Stimulated activated CD4-positive, alpha-beta T cell treated with anti-CD3 and anti-CD28 coated beads, Interleukin-2, amount 100 ng/mL, for 4 hours (primary cell): Measurements from ENCODE around the gene SHISA7.
"Not testable (repeated sequence)": the region's sequence is repeated elsewhere in the genome, so short reads cannot be mapped to it uniquely, and the experiment has no call there.

ENCODE experiments used
- DNase-seq: peaks from one replicate; pipeline ENCODE4 v3.0.0-alpha.2; 2020; ENCODE audit warnings: low read depth

The SHISA7 gene

GRCh38 chr19:55446060-55446459 is 3.0 kb upstream of the SHISA7 start:
- no peak for DNase-seq

GRCh38 chr19:55444646-55445045 is 1.5 kb upstream of the SHISA7 start:
- DNase-seq: no peak

- no peak for DNase-seq
These were observed 852 bp upstream of the SHISA7 start for GRCh38 chr19:55443824-55444480.

GRCh38 chr19:55442372-55442961 is 633 bp downstream of the SHISA7 start:
- no peak for DNase-seq

GRCh38 chr19:55441692-55442321 is 1.3 kb downstream of the SHISA7 start:
- DNase-seq: no peak

- no peak for DNase-seq
These were observed 1.8 kb downstream of the SHISA7 start for GRCh38 chr19:55441319-55441691.

GRCh38 chr19:55440411-55441105 is 2.5 kb downstream of the SHISA7 start:
- DNase-seq: no peak

- no peak for DNase-seq
These were observed 4.0 kb downstream of the SHISA7 start for GRCh38 chr19:55439052-55439451.

GRCh38 chr19:55437410-55437809 is 5.7 kb downstream of the SHISA7 start:
- no peak for DNase-seq

- no peak for DNase-seq
These were observed 6.3 kb downstream of the SHISA7 start for GRCh38 chr19:55436847-55437246.

- no peak for DNase-seq
These were observed 8.1 kb downstream of the SHISA7 start for GRCh38 chr19:55435020-55435419.

- no peak for DNase-seq
These were observed 8.7 kb downstream of the SHISA7 start for GRCh38 chr19:55434356-55434919.

- DNase-seq: no peak
These were observed 9.8 kb downstream of the SHISA7 start for GRCh38 chr19:55433292-55433691.

- DNase-seq: no peak
These were observed 10.7 kb downstream of the SHISA7 start for GRCh38 chr19:55432241-55432959.

GRCh38 chr19:55431183-55431582 is 11.9 kb downstream of the SHISA7 start:
- DNase-seq: no peak

GRCh38 chr19:55426042-55426441 is 17.1 kb downstream of the SHISA7 start:
- no peak for DNase-seq

GRCh38 chr19:55424518-55424917 is 18.6 kb downstream of the SHISA7 start:
- no peak for DNase-seq

GRCh38 chr19:55423225-55424005 is 19.7 kb downstream of the SHISA7 start:
- no peak for DNase-seq

- not testable (repeated sequence) for DNase-seq
These were observed 21.8 kb downstream of the SHISA7 start for GRCh38 chr19:55421281-55421680.

- no peak for DNase-seq
These were observed 23.4 kb downstream of the SHISA7 start for GRCh38 chr19:55419624-55420236.

- no peak for DNase-seq
These were observed 24.0 kb downstream of the SHISA7 start for GRCh38 chr19:55419103-55419502.
